Activated T-cell treated with anti-CD3 and anti-CD28 coated beads, Interleukin-2, amount 50 U/mL, for 24 hours (primary cell): ENCODE results near the gene PPP1R9B.
A peak's percentile ranks its signal among the peaks of the same experiment; 100 is the strongest.

Source experiments
- DNase-seq: peaks from one replicate; pipeline ENCODE4 v3.0.0-alpha.2; 2020
- H3K27ac Mint-ChIP-seq: 2 replicates; pipeline ENCODE4 v1.8.0; 2020; ENCODE audit warnings: mild to moderate bottlenecking, mixed read lengths
- H3K27me3 Mint-ChIP-seq: 2 replicates; pipeline ENCODE4 v1.8.0; 2020; ENCODE audit warnings: mixed read lengths
- H3K36me3 Mint-ChIP-seq: 2 replicates; pipeline ENCODE4 v1.8.0; 2020; ENCODE audit warnings: low read depth, mixed read lengths
- H3K4me1 Mint-ChIP-seq: 2 replicates; pipeline ENCODE4 v1.8.0; 2020; ENCODE audit warnings: low read depth, mixed read lengths
- H3K4me3 Mint-ChIP-seq: 2 replicates; pipeline ENCODE4 v1.8.0; 2020; ENCODE audit warnings: mild to moderate bottlenecking, moderate library complexity, mixed read lengths
- H3K9me3 Mint-ChIP-seq: 2 replicates; pipeline ENCODE4 v1.8.0; 2020; ENCODE audit warnings: mixed read lengths

The PPP1R9B gene

DNA sequence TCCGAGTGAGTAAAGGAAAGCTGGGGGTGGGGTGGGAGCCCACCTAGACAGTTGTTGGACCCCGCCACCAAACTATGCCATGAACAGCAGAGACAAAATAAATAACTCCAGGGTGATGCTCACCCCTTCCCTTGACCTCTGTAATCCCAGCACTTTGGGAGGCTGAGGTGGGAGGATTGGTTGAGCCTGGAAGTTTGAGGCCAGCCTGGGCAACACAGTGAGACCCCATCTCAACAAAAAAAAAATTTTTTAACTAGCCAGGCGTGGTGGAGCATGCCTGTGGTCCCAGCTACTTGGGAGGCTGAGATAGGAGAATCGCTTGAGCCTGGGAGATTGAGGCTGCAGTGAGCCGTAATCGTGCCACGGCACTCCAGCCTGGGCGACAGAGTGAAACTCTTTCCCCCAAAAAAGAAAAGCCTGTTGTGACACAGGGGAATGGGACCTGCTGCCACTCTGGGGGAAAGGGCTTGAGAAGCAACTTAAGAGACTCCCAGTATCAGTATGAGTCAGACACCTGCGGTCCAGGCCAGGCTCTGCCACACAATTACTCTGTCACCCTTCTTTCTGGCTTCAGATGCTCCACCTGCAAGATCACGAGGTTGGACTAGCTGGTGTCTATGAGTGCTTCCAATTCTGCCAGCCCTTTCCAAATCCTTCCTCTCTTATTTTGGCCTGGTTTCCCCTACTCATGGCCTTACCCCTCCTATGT is 20.3 kb upstream of the PPP1R9B start:
- H3K27me3 Mint-ChIP-seq = no peaks in the 10 kb centered on the region
- no peaks in the 10 kb centered on the region for H3K36me3 Mint-ChIP-seq
- H3K9me3 Mint-ChIP-seq = no peaks in the 10 kb centered on the region
- peaks cover 13% of the 10 kb centered on the region for H3K4me1 Mint-ChIP-seq
- no peak for DNase-seq
- no peak overlapping the region for H3K27ac Mint-ChIP-seq
- H3K4me3 Mint-ChIP-seq = no peak overlapping the region

DNA sequence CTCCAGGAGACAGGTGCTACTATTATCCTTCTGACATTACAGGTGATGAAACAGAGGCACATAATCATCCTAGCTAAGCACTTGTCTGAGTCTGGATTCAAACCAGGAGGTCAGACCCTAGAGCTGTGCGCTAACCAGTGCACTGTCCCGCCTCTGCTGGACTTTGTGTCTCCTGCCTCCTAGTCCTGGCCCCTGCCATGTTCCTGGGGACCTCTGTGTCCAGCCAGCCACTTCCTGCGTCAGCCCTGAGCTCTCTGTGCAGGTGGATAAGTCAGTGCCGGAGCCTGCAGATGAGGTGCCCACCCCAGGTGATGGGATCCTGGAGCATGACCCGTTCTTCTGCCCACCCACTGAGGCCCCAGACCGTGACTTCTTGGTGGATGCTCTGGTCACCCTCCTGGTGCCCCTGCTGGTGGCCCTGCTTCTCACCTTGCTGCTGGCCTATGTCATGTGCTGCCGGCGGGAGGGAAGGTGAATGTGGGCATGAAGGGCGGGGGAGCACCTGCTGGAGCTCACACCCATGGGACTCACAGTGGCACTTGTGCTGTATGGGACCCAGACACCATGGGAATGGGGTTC is 19.5 kb upstream of the PPP1R9B start:
- H3K36me3 Mint-ChIP-seq = no peaks in the 10 kb centered on the region
- no peak for DNase-seq
- no peak overlapping the region for H3K27ac Mint-ChIP-seq
- H3K9me3 Mint-ChIP-seq = no peaks in the 10 kb centered on the region
- H3K4me1 Mint-ChIP-seq = peaks cover 13% of the 10 kb centered on the region
- H3K4me3 Mint-ChIP-seq = no peak overlapping the region
- H3K27me3 Mint-ChIP-seq = no peaks in the 10 kb centered on the region

DNA sequence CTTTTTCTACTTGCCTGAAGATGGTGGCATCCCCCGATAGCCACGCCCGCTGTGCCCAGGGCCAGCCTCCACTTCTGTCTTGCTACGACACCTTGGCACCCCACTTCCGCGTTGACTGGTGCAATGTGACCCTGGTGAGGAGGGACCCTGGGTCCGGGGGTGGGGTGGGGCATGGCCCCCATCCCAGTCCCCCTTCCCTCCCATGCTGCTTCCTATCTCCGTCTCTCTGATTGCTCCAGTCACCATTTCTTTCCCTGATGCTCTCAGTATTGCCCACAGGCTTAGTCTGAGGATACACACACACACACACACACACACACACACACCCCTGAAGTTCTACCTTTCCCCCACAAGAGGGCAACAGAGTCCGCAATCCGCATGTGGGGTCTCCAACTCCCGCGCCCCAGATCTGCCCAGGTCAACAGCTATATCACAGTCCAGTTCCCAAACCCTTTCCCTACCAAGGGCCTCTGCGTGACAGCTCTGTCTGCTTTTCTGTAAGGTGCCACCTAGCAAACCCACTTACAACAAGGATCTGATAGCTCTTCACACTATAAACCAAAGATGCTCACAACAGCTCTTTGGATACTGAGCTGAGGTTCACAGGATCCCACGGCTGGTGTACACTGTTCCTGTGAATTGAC is 18.8 kb upstream of the PPP1R9B start:
- Mint-ChIP-seq H3K4me3 (peak overlapping the region; percentile 30), H3K36me3 (no peaks in the 10 kb centered on the region), H3K9me3 (no peaks in the 10 kb centered on the region), H3K27ac (peak overlapping the region; percentile 3), H3K4me1 (peaks cover 13% of the 10 kb centered on the region), H3K27me3 (no peaks in the 10 kb centered on the region)
- peak; percentile 78 for DNase-seq

DNA sequence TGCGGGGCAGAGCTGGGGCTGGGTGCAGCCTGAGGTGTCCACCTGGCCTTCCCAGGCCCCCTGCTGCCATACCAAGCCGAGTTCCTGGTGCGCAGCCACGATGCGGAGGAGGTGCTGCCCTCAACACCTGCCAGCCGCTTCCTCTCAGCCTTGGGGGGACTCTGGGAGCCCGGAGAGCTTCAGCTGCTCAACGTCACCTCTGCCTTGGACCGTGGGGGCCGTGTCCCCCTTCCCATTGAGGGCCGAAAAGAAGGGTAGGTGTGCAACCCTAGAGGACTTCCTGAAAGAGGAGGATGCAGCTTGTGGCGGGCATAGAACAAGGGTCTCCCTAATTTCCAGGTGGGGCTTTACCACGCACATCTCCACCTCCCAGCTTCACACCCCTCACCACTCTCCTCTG is 17.8 kb upstream of the PPP1R9B start:
- no peak for DNase-seq
- no peak overlapping the region for H3K4me3 Mint-ChIP-seq

DNA sequence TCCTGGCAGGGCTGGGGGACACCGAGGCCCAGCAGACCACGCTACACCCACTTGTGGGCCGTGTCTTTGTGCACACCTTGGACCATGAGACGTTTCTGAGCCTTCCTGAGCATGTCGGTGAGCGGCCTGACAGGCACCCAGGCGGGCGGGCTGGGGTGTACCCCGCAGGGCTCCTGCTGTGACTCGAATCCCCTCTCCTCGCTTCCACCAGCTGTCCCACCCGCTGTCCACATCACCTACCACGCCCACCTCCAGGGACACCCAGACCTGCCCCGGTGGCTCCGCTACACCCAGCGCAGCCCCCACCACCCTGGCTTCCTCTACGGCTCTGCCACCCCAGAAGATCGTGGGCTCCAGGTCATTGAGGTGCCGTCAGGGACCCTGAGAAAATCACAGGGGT is 16.9 kb upstream of the PPP1R9B start:
- Mint-ChIP-seq H3K27me3 (no peaks in the 10 kb centered on the region), H3K4me3 (no peak overlapping the region), H3K27ac (no peak overlapping the region)

More for the DNA sequence above, 17.8 kb upstream of the PPP1R9B start:
- H3K36me3 Mint-ChIP-seq = no peaks in the 10 kb centered on the region
- H3K9me3 Mint-ChIP-seq = no peaks in the 10 kb centered on the region
- H3K4me1 Mint-ChIP-seq = peaks cover 22% of the 10 kb centered on the region
- no peaks in the 10 kb centered on the region for H3K27me3 Mint-ChIP-seq
- H3K27ac Mint-ChIP-seq = no peak overlapping the region

DNA sequence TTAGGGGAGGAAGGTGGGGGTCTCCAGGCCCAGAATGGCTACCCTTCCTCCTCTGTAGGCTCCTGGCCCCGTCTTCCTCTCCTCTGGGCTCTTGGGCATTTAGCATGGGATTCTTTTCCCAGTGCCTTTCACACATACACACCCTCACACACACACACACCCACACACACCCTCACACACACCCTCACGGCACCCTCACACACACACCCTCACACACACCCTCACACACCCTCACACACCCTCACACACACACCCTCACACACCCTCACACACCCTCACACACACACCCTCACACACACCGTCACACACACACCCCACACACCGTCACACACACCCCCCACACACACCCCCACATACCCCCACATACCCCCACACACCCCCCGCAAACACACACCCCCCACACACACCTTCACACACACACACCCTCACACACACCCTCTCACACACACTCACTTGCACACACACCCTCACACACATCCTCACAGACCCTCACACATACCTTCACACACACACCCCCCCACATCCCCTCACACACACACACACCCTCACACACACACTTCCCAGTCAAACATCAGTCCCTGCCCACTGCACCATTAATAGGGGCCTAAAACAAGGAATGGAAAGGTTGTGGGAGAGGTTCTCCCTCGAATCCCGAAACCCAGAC is 16.2 kb upstream of the PPP1R9B start:
- Mint-ChIP-seq H3K4me1 (peaks cover 33% of the 10 kb centered on the region), H3K36me3 (no peaks in the 10 kb centered on the region), H3K27me3 (no peaks in the 10 kb centered on the region), H3K4me3 (no peak overlapping the region), H3K27ac (no peak overlapping the region), H3K9me3 (no peaks in the 10 kb centered on the region)
- DNase-seq = no peak

More for the DNA sequence above, 16.9 kb upstream of the PPP1R9B start:
- Mint-ChIP-seq H3K9me3 (no peaks in the 10 kb centered on the region), H3K36me3 (no peaks in the 10 kb centered on the region), H3K4me1 (peaks cover 25% of the 10 kb centered on the region)
- no peak for DNase-seq

DNA sequence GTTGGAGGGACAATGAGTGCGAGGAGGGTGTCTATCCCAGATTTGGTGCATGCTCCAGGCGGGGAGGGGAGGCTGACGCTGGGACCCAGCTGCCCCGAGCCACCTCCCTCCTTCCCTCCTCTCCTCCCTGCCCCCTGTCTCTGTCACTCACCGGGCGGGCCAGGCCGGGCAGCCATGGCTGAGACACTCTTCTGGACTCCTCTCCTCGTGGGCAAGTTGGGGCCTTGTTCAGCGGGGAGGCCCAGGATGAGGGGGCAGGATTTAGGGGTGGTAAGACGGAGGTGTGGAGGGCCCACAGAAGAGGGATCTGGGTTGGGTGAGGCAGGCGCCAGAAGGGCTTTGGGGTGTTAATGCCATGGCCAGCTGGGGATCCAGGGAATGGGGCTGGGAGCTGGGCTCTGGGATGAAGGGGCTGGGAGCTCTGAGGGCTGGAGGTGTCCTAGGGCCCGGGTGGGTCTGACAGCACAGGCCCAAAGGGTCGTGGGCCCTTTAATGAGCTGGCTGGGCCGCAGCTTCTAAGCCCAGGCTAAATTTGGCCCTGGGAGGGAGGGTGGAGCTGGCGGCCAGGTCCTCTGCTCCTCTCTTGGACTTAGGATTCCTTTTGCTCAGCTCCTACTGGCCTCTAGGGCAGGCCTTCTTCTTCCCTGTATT is 15.5 kb upstream of the PPP1R9B start, which contains the start of gene SGCA:
SGCA (plus strand) TSS at position 139 of the 651 bp plus-strand sequence; CDS start at position 175, 36 bp downstream.
- H3K27ac Mint-ChIP-seq = peak within 1 kb of the TSS; percentile 26
- H3K4me3 Mint-ChIP-seq = no peak within 1 kb of the TSS
- H3K9me3 Mint-ChIP-seq = no peaks in the 10 kb centered on the region
- no peak for DNase-seq
- peaks cover 36% of the 10 kb centered on the region for H3K4me1 Mint-ChIP-seq
- H3K36me3 Mint-ChIP-seq = no peaks in the 10 kb centered on the region
- no peaks in the 10 kb centered on the region for H3K27me3 Mint-ChIP-seq

DNA sequence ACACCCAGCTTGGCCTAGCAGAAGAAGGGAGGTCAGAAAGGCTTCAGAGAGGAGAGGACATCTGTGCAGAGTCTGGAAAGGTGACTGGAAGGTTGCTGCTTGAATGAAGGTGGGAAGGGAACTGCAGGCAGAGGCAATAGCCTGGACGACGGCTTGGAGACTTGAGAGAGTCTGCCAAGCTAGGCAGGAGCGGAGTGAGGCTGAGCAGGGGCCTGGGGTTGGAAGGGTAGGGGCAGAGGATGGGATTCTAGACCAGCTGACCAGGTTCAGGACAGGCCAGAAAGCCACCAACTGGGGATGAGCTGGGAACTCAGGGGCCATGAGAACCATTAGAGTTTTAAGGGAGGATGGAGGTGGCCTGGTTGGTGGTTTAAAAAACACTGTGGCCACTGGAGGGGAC is 15.0 kb upstream of the PPP1R9B start:
- Mint-ChIP-seq H3K4me3 (no peak overlapping the region), H3K27ac (peak overlapping the region; percentile 26), H3K4me1 (peaks cover 39% of the 10 kb centered on the region), H3K9me3 (no peaks in the 10 kb centered on the region), H3K36me3 (no peaks in the 10 kb centered on the region), H3K27me3 (no peaks in the 10 kb centered on the region)
- no peak for DNase-seq

DNA sequence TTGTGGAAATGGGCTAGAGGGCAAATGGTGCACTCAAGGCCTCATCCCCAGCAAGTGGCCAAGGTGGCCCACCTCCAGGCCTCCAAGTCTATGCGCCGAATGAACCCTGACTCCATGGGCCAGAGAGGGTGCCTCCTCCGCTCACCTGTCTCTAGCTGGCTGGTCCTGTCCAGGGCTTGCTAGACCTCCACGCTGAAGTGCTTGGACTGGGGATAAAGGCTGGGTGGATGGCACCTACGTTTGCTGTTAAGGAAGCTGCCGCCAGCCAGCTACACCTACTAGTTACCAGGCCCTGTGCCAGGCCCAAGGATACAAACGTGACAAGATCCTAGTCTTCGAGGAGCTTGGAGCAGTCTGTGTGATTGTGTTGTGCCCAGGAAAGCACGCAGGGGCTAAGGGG is 14.6 kb upstream of the PPP1R9B start:
- peaks cover 39% of the 10 kb centered on the region for H3K4me1 Mint-ChIP-seq
- H3K27ac Mint-ChIP-seq = peak overlapping the region; percentile 26
- H3K9me3 Mint-ChIP-seq = no peaks in the 10 kb centered on the region
- no peaks in the 10 kb centered on the region for H3K36me3 Mint-ChIP-seq
- no peaks in the 10 kb centered on the region for H3K27me3 Mint-ChIP-seq
- H3K4me3 Mint-ChIP-seq = no peak overlapping the region
- DNase-seq = no peak

DNA sequence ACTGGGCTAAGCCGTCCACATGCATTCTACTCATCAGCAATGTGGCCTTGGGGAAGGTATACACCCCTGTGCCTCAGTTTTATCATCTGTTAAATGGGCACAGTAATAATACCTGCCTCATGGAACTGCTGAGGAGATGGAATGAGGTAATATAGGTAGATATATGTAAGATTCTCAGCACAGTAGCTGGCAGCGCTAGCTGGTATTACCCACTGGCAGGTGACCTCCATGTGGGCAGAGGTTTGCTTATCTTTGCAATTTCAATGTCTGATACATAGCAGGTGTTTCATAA is 14.2 kb upstream of the PPP1R9B start:
- no peaks in the 10 kb centered on the region for H3K36me3 Mint-ChIP-seq
- no peaks in the 10 kb centered on the region for H3K9me3 Mint-ChIP-seq
- H3K4me3 Mint-ChIP-seq = no peak overlapping the region
- DNase-seq = no peak
- no peak overlapping the region for H3K27ac Mint-ChIP-seq
- H3K4me1 Mint-ChIP-seq = peaks cover 39% of the 10 kb centered on the region
- H3K27me3 Mint-ChIP-seq = no peaks in the 10 kb centered on the region

DNA sequence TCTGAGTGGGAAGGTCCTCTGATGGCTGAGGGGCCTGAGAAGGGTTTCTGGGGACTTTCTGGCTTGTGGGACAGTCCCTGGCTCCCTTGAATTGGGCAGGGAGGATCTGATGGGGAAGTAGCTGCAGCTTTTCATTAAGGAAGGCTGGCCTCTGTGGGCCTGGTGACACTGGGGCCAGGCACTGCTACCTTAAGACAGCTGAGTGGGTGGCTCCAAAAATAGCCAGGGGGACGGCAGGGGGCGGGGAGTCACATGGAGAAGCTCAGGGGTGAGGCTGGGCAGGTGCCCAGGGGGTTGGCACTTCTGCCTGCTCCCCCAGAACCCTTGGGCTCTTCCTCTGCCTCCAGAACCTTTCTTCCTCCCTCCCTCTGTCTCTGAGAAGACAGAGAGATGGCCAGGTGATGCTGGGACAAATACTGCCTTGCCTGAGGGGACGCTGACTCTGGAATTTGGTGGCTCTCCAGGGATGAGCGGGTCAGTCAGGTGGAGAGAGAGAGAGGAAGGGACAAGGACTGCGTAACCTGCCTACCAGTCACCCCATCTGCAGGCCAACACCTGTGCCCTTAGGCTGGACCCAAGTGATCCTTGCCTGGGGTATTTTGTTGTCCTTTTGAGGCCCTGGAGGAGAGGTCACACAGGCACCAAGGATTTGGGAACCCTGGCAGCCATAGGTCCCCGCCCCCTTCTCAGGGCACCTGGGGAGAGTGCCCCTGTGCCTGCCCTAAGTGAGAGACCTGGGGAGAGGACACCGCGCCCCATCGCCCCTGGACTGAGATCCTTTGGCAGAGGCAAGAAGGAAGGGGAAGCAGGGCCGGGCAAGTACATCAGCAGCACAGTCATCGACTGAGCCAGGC is 13.6 kb upstream of the PPP1R9B start:
- Mint-ChIP-seq H3K9me3 (no peaks in the 10 kb centered on the region), H3K4me1 (peaks cover 35% of the 10 kb centered on the region), H3K4me3 (no peak overlapping the region), H3K36me3 (no peaks in the 10 kb centered on the region), H3K27ac (no peak overlapping the region), H3K27me3 (no peaks in the 10 kb centered on the region)
- DNase-seq = no peak

DNA sequence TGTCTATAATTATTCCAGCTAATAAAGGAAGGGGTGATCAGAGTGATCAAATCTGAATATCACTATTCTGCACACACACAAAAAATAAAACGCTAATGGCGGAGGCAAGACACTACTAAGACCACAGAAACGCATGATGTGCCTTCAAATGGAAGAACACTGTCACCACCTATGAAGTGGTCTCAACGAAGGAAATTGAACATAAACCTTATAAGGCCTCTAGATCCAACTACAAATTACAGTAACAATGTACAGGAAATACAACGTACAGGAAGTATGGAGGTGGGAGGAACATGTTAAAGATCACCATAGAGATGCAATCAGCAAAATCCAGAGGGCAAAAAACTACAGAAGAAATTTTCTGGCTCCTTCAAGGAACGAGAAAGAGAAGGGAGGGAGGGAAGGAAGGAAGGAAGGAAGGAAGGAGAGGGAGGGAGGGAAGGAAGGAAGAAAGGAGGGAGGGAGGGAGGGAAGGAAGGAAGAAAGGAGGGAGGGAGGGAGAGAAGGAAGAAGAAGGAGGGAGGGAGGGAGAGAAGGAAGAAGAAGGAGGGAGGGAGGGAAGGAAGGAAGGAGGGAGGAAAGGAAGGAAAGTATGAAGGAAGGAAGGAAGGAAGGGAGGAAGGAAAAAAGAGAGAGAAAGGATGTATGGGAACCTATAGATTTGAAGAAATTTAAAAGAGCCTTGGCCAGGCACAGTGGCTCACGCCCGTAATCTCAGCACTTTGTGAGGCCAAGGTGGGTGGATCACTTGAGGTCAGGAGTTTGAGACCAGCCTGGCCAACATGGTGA is 12.2 kb upstream of the PPP1R9B start:
- Mint-ChIP-seq H3K9me3 (no peaks in the 10 kb centered on the region), H3K4me1 (peaks cover 39% of the 10 kb centered on the region), H3K4me3 (no peak overlapping the region), H3K27me3 (no peaks in the 10 kb centered on the region), H3K27ac (peak overlapping the region; percentile 93), H3K36me3 (no peaks in the 10 kb centered on the region)
- no peak for DNase-seq

DNA sequence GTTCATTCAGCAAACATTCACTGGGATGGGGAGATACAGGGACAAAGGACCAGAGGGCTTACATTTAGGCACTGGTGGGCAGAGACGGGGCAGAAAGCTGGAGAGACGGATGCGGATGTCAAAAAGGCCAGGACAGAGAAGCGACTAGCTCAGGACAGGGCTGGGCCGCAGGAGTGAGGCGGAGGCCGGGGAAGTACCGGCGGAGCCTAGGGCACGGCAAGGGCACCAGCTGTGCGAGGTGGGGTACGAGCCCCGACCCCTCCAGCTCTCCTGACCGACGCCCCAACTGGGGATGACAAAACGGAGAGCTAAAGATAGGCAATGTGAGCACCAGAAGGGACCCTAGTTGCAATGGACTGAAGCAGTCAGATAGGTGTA is 11.4 kb upstream of the PPP1R9B start:
- Mint-ChIP-seq H3K4me1 (peaks cover 39% of the 10 kb centered on the region), H3K4me3 (peak overlapping the region; percentile 75)

More for the DNA sequence above, 11.4 kb upstream of the PPP1R9B start:
- Mint-ChIP-seq H3K27ac (peak overlapping the region; percentile 93), H3K36me3 (no peaks in the 10 kb centered on the region), H3K9me3 (no peaks in the 10 kb centered on the region), H3K27me3 (no peaks in the 10 kb centered on the region)
- DNase-seq = no peak
